OCI-M2 (cell line): ENCODE results near the gene NHSL1.

Source experiments
- DNase-seq: peaks from one replicate; lab custom pipeline; 2025; ENCODE audit not compliant: unreplicated experiment; lab: John Stamatoyannopoulos, UW

Gene NHSL1

GRCh38 chr6:138499303-138500018 is at the start of gene NHSL1:
Gene NHSL1 (minus strand): TSS chr6:138499494. CDS start chr6:138499290, 204 bp downstream.
- DNase-seq = no peak

- DNase-seq = no peak
Measured at GRCh38 chr6:138546733-138547185, 47.5 kb upstream of the NHSL1 start.

GRCh38 chr6:138545621-138545980 is 46.3 kb upstream of the NHSL1 start:
- DNase-seq = no peak

GRCh38 chr6:138544501-138544900 is 45.2 kb upstream of the NHSL1 start:
- no peak for DNase-seq

- DNase-seq = no peak
Measured at GRCh38 chr6:138543657-138544056, 44.4 kb upstream of the NHSL1 start.

- no peak for DNase-seq
Measured at GRCh38 chr6:138541823-138542481, 42.7 kb upstream of the NHSL1 start.

GRCh38 chr6:138540468-138540867 is 41.2 kb upstream of the NHSL1 start:
- no peak for DNase-seq

- no peak for DNase-seq
Measured at GRCh38 chr6:138539876-138540275, 40.6 kb upstream of the NHSL1 start.

- no peak for DNase-seq
Measured at GRCh38 chr6:138538390-138539031, 39.2 kb upstream of the NHSL1 start.

GRCh38 chr6:138537106-138537505 is 37.8 kb upstream of the NHSL1 start:
- no peak for DNase-seq

GRCh38 chr6:138535728-138536455 is 36.6 kb upstream of the NHSL1 start:
- no peak for DNase-seq

- DNase-seq = no peak
Measured at GRCh38 chr6:138533667-138534066, 34.4 kb upstream of the NHSL1 start.

GRCh38 chr6:138531387-138531786 is 32.1 kb upstream of the NHSL1 start:
- DNase-seq = no peak

- DNase-seq = no peak
Measured at GRCh38 chr6:138529478-138529877, 30.2 kb upstream of the NHSL1 start.

GRCh38 chr6:138528956-138529355 is 29.7 kb upstream of the NHSL1 start:
- DNase-seq = no peak

- DNase-seq = no peak
Measured at GRCh38 chr6:138528137-138528536, 28.8 kb upstream of the NHSL1 start.

- no peak for DNase-seq
Measured at GRCh38 chr6:138527411-138528088, 28.3 kb upstream of the NHSL1 start.

GRCh38 chr6:138526822-138527235 is 27.5 kb upstream of the NHSL1 start:
- DNase-seq = no peak

GRCh38 chr6:138525355-138525754 is 26.1 kb upstream of the NHSL1 start:
- DNase-seq = no peak

GRCh38 chr6:138524526-138524925 is 25.2 kb upstream of the NHSL1 start:
- no peak for DNase-seq
